NT2/D1 (cell line): ENCODE results near the gene PLCH2.

ENCODE experiments used
- SUZ12 ChIP-seq: IDR thresholded peaks from 2 replicates; pipeline ENCODE4 v1.6.1; 2011; ENCODE audit not compliant: insufficient read length, insufficient read depth; ENCODE audit errors: extremely low read depth
- YY1 ChIP-seq: IDR thresholded peaks from 2 replicates; pipeline ENCODE4 v1.6.1; 2011; ENCODE audit not compliant: insufficient read length, insufficient read depth
- ZNF274 ChIP-seq: IDR thresholded peaks from 2 replicates; pipeline ENCODE4 v1.6.1; 2011; ENCODE audit warnings: mild to moderate bottlenecking, low read depth, low read length

- TF ChIP-seq ZNF274 (no peak), YY1 (no peak), SUZ12 (no peak)
Measured at GRCh38 chr1:2447276-2448097, 28.6 kb upstream of the PLCH2 start.
